ENCODE data around the gene ZSCAN25.
A peak's percentile ranks its signal among the peaks of the same experiment; 100 is the strongest.

ZSCAN25 gene

GRCh38 chr7:99596408-99596955 lies 20.3 kb upstream of the ZSCAN25 start:
- no peak overlapping the region for H3K4me3 ChIP-seq (ENCODE audit: low read length)
- no peaks in the 10 kb centered on the region for H3K4me1 ChIP-seq (ENCODE audit: insufficient read depth, low read length)
- no peaks in the 10 kb centered on the region for H3K27me3 ChIP-seq (ENCODE audit: insufficient read depth, low read length)
- no CpG with 5 or more reads among the region's 1 CpG for WGBS
- H3K9ac ChIP-seq (ENCODE audit: low read depth, low read length) = no peak overlapping the region
- H3K27ac ChIP-seq (ENCODE audit: low read depth, low read length) = no peak overlapping the region
- H3K9me3 ChIP-seq (ENCODE audit: insufficient read depth, low read depth, low read length) = peaks cover 21% of the 10 kb centered on the region
- no peaks in the 10 kb centered on the region for H3K36me3 ChIP-seq (ENCODE audit: insufficient read depth, low read length)

GRCh38 chr7:99597762-99598501 lies 18.8 kb upstream of the ZSCAN25 start, which contains the start of gene TMEM225B:
Gene TMEM225B, plus strand, starts transcription at chr7:99598267. Its CDS starts 6,122 bp downstream, at chr7:99604389.
- H3K9me3 ChIP-seq (ENCODE audit: insufficient read depth, low read depth, low read length) = peaks cover 21% of the 10 kb centered on the region
- no peaks in the 10 kb centered on the region for H3K36me3 ChIP-seq (ENCODE audit: insufficient read depth, low read length)
- no peaks in the 10 kb centered on the region for H3K27me3 ChIP-seq (ENCODE audit: insufficient read depth, low read length)
- H3K4me1 ChIP-seq (ENCODE audit: insufficient read depth, low read length) = no peaks in the 10 kb centered on the region
- H3K9ac ChIP-seq (ENCODE audit: low read depth, low read length) = no peak within 1 kb of the TSS
- H3K4me3 ChIP-seq (ENCODE audit: low read length) = no peak within 1 kb of the TSS
- 93% methylated on average over 33 of the region's 34 CpGs for WGBS
- no peak within 1 kb of the TSS for H3K27ac ChIP-seq (ENCODE audit: low read depth, low read length)

- Histone ChIP-seq H3K27ac (ENCODE audit: low read depth, low read length) (no peak overlapping the region), H3K27me3 (ENCODE audit: insufficient read depth, low read length) (no peaks in the 10 kb centered on the region), H3K9me3 (ENCODE audit: insufficient read depth, low read depth, low read length) (0 out of 2 replicates have a peak, but pooled peaks cover 8% of the 10 kb centered on the region), H3K4me3 (ENCODE audit: low read length) (no peak overlapping the region), H3K4me1 (ENCODE audit: insufficient read depth, low read length) (no peaks in the 10 kb centered on the region), H3K9ac (ENCODE audit: low read depth, low read length) (no peak overlapping the region), H3K36me3 (ENCODE audit: insufficient read depth, low read length) (no peaks in the 10 kb centered on the region)
- WGBS = 91% methylated on average over 4 of the region's 4 CpGs
Measured at GRCh38 chr7:99599836-99600235, 16.9 kb upstream of the ZSCAN25 start.

- Histone ChIP-seq H3K9ac (ENCODE audit: low read depth, low read length) (no peak overlapping the region), H3K9me3 (ENCODE audit: insufficient read depth, low read depth, low read length) (no peaks in the 10 kb centered on the region), H3K4me3 (ENCODE audit: low read length) (no peak overlapping the region), H3K27me3 (ENCODE audit: insufficient read depth, low read length) (no peaks in the 10 kb centered on the region), H3K36me3 (ENCODE audit: insufficient read depth, low read length) (no peaks in the 10 kb centered on the region), H3K4me1 (ENCODE audit: insufficient read depth, low read length) (no peaks in the 10 kb centered on the region), H3K27ac (ENCODE audit: low read depth, low read length) (no peak overlapping the region)
- WGBS = 74% methylated on average over 7 of the region's 7 CpGs
Measured at GRCh38 chr7:99601656-99602310, 15.0 kb upstream of the ZSCAN25 start.

DNA sequence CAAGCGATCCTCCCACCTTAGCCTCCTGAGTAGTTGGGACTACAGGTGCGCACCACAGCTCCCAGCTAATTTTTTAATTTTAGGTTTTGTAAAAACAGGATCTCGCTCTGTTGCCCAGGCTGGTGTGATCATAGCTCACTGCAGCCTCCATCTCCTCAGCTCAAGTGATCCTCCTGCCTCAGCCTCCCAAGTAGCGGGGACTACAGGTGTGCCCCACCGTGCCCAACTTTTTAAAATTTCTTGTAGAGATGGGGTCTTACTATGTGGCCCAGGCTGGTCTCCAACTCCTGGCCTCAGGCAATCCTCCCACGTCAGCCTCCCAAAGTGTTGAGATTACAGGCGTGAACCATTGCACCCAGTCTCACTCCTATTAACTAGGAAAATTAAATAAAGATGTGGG lies 11.2 kb upstream of the ZSCAN25 start:
- H3K9me3 ChIP-seq (ENCODE audit: insufficient read depth, low read depth, low read length) = no peaks in the 10 kb centered on the region
- WGBS = 96% methylated on average over 6 of the region's 7 CpGs
- no peak overlapping the region for H3K4me3 ChIP-seq (ENCODE audit: low read length)

DNA sequence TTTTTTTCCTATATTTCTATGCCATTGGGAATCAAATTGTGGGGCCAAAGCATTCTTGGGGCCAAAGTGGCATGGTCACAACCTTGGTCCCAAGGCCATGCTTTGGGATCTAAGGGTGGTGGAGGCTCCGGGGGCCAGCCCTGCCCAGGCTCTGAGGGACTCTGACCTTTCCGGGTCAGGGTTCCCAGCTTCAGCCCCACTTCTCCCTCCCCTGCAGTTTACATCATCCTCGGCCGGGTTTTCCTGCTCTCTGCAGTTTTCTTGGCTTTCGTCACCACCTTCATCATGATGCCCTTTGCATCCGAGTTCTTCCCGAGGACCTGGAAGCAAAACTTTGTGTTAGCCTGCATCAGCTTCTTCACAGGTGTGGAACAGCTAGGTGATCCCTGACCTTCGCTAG lies 10.2 kb upstream of the ZSCAN25 start:
- H3K9me3 ChIP-seq (ENCODE audit: insufficient read depth, low read depth, low read length) = no peaks in the 10 kb centered on the region
- no peak overlapping the region for H3K9ac ChIP-seq (ENCODE audit: low read depth, low read length)
- H3K4me3 ChIP-seq (ENCODE audit: low read length) = no peak overlapping the region
- no peaks in the 10 kb centered on the region for H3K4me1 ChIP-seq (ENCODE audit: insufficient read depth, low read length)
- 89% methylated on average over 8 of the region's 8 CpGs for WGBS
- H3K27ac ChIP-seq (ENCODE audit: low read depth, low read length) = no peak overlapping the region
- no peaks in the 10 kb centered on the region for H3K36me3 ChIP-seq (ENCODE audit: insufficient read depth, low read length)
- peaks cover 5% of the 10 kb centered on the region; the same call in 1 of the 2 replicates for H3K27me3 ChIP-seq (ENCODE audit: insufficient read depth, low read length)

More for the DNA sequence above, 11.2 kb upstream of the ZSCAN25 start:
- Histone ChIP-seq H3K4me1 (ENCODE audit: insufficient read depth, low read length) (no peaks in the 10 kb centered on the region), H3K36me3 (ENCODE audit: insufficient read depth, low read length) (no peaks in the 10 kb centered on the region), H3K27me3 (ENCODE audit: insufficient read depth, low read length) (peaks cover 3% of the 10 kb centered on the region; the same call in 1 of the 2 replicates), H3K9ac (ENCODE audit: low read depth, low read length) (no peak overlapping the region), H3K27ac (ENCODE audit: low read depth, low read length) (no peak overlapping the region)

DNA sequence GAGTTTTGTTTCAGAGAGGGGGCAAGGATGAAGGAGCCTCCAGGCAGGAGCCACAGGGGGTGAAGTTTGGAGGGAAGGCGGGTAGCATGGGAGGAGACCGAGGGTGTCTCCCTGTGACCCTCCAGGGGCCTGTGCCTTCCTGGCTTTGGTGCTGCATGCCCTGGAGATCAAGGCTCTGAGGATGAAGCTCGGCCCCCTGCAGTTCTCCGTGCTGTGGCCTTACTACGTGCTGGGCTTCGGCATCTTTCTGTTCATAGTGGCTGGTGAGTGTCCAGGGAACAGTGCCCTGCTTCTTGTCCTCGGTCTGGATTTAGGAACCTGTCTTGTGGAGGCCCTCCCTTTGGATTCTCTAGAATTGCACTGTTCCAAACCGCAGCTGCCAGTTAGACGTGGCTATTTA lies 9.2 kb upstream of the ZSCAN25 start:
- Histone ChIP-seq H3K27me3 (ENCODE audit: insufficient read depth, low read length) (peaks cover 5% of the 10 kb centered on the region; the same call in 1 of the 2 replicates), H3K9me3 (ENCODE audit: insufficient read depth, low read depth, low read length) (no peaks in the 10 kb centered on the region), H3K36me3 (ENCODE audit: insufficient read depth, low read length) (no peaks in the 10 kb centered on the region), H3K4me3 (ENCODE audit: low read length) (no peak overlapping the region), H3K9ac (ENCODE audit: low read depth, low read length) (no peak overlapping the region), H3K4me1 (ENCODE audit: insufficient read depth, low read length) (no peaks in the 10 kb centered on the region), H3K27ac (ENCODE audit: low read depth, low read length) (no peak overlapping the region)
- 70% methylated on average over 9 of the region's 9 CpGs for WGBS

GRCh38 chr7:99614495-99614894 lies 2.3 kb upstream of the ZSCAN25 start:
- peaks cover 14% of the 10 kb centered on the region for H3K36me3 ChIP-seq (ENCODE audit: insufficient read depth, low read length)
- H3K4me3 ChIP-seq (ENCODE audit: low read length) = no peak overlapping the region
- WGBS = 69% methylated on average over 3 of the region's 3 CpGs
- H3K27ac ChIP-seq (ENCODE audit: low read depth, low read length) = no peak overlapping the region
- peaks cover 5% of the 10 kb centered on the region; the same call in 1 of the 2 replicates for H3K27me3 ChIP-seq (ENCODE audit: insufficient read depth, low read length)
- H3K9me3 ChIP-seq (ENCODE audit: insufficient read depth, low read depth, low read length) = no peaks in the 10 kb centered on the region
- peaks cover 13% of the 10 kb centered on the region; the same call in 1 of the 2 replicates for H3K4me1 ChIP-seq (ENCODE audit: insufficient read depth, low read length)
- no peak overlapping the region for H3K9ac ChIP-seq (ENCODE audit: low read depth, low read length)

GRCh38 chr7:99615989-99616358 lies 772 bp upstream of the ZSCAN25 start:
- Histone ChIP-seq H3K9ac (ENCODE audit: low read depth, low read length) (peak overlapping the region; percentile 94), H3K4me3 (ENCODE audit: low read length) (peak overlapping the region; percentile 67), H3K36me3 (ENCODE audit: insufficient read depth, low read length) (peaks cover 29% of the 10 kb centered on the region), H3K4me1 (ENCODE audit: insufficient read depth, low read length) (peaks cover 13% of the 10 kb centered on the region; the same call in 1 of the 2 replicates), H3K9me3 (ENCODE audit: insufficient read depth, low read depth, low read length) (no peaks in the 10 kb centered on the region), H3K27me3 (ENCODE audit: insufficient read depth, low read length) (no peaks in the 10 kb centered on the region), H3K27ac (ENCODE audit: low read depth, low read length) (no peak overlapping the region)
- 97% methylated on average over 5 of the region's 5 CpGs for WGBS

DNA sequence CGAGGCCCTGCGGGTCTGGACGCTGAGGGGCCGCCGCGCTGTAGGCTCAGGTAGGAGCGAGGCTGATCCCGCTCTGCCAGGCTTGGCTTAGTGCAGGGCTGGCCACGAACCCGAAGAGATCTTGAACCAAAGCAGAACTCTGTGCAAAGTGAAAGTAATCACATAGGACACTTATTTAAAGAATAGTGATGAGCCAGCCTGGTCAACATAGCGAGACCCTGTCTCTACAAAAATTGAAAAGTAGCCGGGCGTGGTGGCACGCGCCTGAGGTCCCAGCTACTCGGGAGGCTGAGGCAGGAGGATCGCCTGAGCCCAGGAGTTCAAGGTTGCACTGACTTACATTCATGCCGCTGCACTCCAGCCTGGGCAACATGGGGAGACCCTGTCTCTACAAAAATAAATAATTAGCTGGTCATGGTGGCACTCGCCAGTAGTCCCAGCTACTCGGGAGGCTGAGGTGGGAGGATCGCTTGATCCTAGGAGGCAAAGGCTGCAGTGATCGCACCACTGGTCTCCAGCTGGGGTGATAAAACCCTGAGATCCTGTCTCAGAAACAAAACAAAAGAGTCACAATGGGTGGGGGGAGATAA lies 541 bp downstream of the ZSCAN25 start:
- no peaks in the 10 kb centered on the region for H3K27me3 ChIP-seq (ENCODE audit: insufficient read depth, low read length)
- peak overlapping the region; percentile 94 for H3K9ac ChIP-seq (ENCODE audit: low read depth, low read length)
- H3K36me3 ChIP-seq (ENCODE audit: insufficient read depth, low read length) = peaks cover 42% of the 10 kb centered on the region
- H3K9me3 ChIP-seq (ENCODE audit: insufficient read depth, low read depth, low read length) = no peaks in the 10 kb centered on the region
- WGBS = 20% methylated on average over 22 of the region's 22 CpGs
- H3K27ac ChIP-seq (ENCODE audit: low read depth, low read length) = peak overlapping the region; percentile 70
- H3K4me1 ChIP-seq (ENCODE audit: insufficient read depth, low read length) = peaks cover 13% of the 10 kb centered on the region; the same call in 1 of the 2 replicates
- peak overlapping the region; percentile 67 for H3K4me3 ChIP-seq (ENCODE audit: low read length)

DNA sequence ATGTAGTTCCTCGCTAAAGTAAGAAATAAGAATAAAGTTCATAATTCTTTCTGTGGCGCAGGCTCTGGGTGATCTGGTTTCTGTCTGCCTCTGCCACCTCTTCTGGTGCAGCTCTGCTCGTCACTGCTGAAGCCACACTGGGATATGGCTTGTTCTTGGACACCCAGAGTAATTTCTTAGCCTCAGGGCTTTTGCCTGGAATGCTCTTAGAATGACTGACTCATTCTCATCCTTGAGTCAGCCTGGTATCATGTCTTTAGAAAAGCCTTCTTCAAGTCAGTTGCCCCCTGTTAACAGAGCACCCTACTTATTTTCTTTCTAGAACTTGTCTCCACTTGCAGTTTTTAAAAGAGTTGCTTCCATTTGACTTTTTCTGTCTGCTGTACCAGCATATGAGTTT lies 2.0 kb downstream of the ZSCAN25 start:
- WGBS = 92% methylated on average over 3 of the region's 3 CpGs
- peaks cover 56% of the 10 kb centered on the region for H3K36me3 ChIP-seq (ENCODE audit: insufficient read depth, low read length)
- H3K9ac ChIP-seq (ENCODE audit: low read depth, low read length) = no peak overlapping the region
- H3K4me1 ChIP-seq (ENCODE audit: insufficient read depth, low read length) = peaks cover 13% of the 10 kb centered on the region; the same call in 1 of the 2 replicates
- no peaks in the 10 kb centered on the region for H3K9me3 ChIP-seq (ENCODE audit: insufficient read depth, low read depth, low read length)
- H3K27me3 ChIP-seq (ENCODE audit: insufficient read depth, low read length) = no peaks in the 10 kb centered on the region
- no peak overlapping the region for H3K27ac ChIP-seq (ENCODE audit: low read depth, low read length)
- no peak overlapping the region for H3K4me3 ChIP-seq (ENCODE audit: low read length)

All from HUES64 (cell line).